Mesothelial cell of epicardium (in vitro differentiated cells): ENCODE data around the gene LMAN2. TPM values are rescaled to one million over a fixed set of nuclear protein-coding genes. Genes with fewer than 3 reads are reported as not detected.

ENCODE experiments used
- DNase-seq, 2 experiments: peaks; one replicate each; pipeline ENCODE4 v3.0.0; 2021; ENCODE audit warnings: low spot score in 2 of 2; ENCODE audit not compliant: unreplicated experiment in 2 of 2
- H3K27ac Mint-ChIP-seq: 2 replicates; pipeline ENCODE4 v1.8.0; 2021; ENCODE audit warnings: mixed read lengths
- H3K27me3 Mint-ChIP-seq: 2 replicates; pipeline ENCODE4 v1.8.0; 2021; ENCODE audit warnings: low read depth, mixed read lengths
- H3K36me3 Mint-ChIP-seq: 2 replicates; pipeline ENCODE4 v1.8.0; 2021; ENCODE audit warnings: mixed read lengths
- H3K4me1 Mint-ChIP-seq: 2 replicates; pipeline ENCODE4 v1.8.0; 2021; ENCODE audit warnings: mixed read lengths
- H3K4me3 Mint-ChIP-seq: 2 replicates; pipeline ENCODE4 v1.8.0; 2021; ENCODE audit warnings: mild to moderate bottlenecking, moderate library complexity, mixed read lengths
- H3K9me3 Mint-ChIP-seq: 2 replicates; pipeline ENCODE4 v1.8.0; 2021; ENCODE audit warnings: mixed read lengths
- total RNA-seq: library from RNA; stranded (reverse); gene quantifications from 3 replicates; pipeline ENCODE4 v1.2.1, GENCODE V29; 2021
- TF ChIP-seq, protein P1 (sequence below): fragments of 200-600 bp; sonication (generic); IDR thresholded peaks from one replicate; pipeline ENCODE4 v1.5.0; 2021; ENCODE audit warnings: antibody characterized with exemption; ENCODE audit not compliant: unreplicated experiment

The LMAN2 gene
- total RNA-seq, 1 donor from 2014 or later: 85.4 TPM

DNA sequence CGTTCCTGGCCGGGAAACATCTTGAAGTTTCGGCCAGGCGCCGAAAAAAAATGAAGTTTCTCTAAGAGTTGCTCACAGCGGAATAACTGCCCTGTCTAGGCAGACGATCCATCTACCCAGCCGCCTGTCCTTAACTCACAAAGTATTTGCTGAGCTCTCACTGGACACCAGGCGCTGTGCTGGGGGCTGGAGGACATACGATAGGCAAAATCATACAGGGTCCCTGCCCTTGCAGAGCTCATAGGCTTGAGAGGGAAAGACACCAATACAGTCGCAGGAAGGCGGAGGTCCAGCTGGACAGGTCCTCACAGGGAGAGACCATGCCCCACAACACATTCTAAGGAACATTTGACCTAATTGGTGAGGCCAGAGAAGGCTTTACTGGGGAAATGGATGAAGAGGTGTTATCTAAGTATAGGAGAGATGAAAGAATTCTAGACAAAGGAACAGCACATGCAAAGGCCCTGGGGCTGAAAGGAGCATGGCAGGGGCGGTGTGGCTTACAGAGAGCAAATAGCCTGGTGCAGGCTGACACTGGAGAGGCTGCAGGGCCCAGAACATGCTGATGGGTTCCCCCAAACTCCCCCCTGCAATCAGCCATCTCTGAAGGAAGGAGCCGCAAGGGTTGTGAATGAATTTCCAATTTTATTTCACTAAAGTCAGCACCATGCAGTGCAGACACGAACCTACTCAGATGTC, 37.8 kb downstream of the LMAN2 start:
- peaks cover 1% of the 10 kb centered on the region for H3K36me3 Mint-ChIP-seq
- TF ChIP-seq, protein P1, sequence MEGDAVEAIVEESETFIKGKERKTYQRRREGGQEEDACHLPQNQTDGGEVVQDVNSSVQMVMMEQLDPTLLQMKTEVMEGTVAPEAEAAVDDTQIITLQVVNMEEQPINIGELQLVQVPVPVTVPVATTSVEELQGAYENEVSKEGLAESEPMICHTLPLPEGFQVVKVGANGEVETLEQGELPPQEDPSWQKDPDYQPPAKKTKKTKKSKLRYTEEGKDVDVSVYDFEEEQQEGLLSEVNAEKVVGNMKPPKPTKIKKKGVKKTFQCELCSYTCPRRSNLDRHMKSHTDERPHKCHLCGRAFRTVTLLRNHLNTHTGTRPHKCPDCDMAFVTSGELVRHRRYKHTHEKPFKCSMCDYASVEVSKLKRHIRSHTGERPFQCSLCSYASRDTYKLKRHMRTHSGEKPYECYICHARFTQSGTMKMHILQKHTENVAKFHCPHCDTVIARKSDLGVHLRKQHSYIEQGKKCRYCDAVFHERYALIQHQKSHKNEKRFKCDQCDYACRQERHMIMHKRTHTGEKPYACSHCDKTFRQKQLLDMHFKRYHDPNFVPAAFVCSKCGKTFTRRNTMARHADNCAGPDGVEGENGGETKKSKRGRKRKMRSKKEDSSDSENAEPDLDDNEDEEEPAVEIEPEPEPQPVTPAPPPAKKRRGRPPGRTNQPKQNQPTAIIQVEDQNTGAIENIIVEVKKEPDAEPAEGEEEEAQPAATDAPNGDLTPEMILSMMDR: no peak
- no peak for DNase-seq
- peaks cover 17% of the 10 kb centered on the region for H3K4me1 Mint-ChIP-seq
- no peaks in the 10 kb centered on the region for H3K9me3 Mint-ChIP-seq
- no peak overlapping the region for H3K4me3 Mint-ChIP-seq
- no peak overlapping the region for H3K27ac Mint-ChIP-seq
- no peaks in the 10 kb centered on the region for H3K27me3 Mint-ChIP-seq

DNA sequence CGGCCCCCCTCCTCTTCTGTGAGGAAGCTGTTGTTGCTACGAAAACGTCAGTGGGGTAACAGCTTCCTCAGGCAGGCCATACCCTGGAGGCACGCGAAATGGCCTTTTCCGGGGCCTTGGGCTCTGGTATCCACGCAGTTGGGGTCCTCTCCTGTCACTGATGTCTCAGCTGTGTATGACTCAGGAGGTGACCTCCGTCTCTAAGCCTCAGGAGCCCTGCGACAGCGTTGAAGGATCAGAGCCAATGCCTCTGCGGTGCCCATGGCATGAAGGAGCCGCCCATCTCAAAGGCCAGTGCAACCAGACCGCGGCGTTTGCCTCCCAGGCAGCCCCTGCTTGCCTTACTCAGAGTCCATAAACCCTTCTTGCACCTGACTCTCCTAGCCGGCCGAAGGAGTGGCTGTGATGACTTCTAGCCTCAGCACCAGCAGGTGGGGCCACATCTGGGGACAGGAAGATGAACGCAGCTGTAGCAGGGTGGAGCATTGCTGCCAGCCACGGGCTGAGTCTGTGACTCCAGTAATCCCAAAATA, 38.8 kb downstream of the LMAN2 start:
- TF ChIP-seq, protein P1: no peak
- H3K27ac Mint-ChIP-seq: no peak overlapping the region

DNA sequence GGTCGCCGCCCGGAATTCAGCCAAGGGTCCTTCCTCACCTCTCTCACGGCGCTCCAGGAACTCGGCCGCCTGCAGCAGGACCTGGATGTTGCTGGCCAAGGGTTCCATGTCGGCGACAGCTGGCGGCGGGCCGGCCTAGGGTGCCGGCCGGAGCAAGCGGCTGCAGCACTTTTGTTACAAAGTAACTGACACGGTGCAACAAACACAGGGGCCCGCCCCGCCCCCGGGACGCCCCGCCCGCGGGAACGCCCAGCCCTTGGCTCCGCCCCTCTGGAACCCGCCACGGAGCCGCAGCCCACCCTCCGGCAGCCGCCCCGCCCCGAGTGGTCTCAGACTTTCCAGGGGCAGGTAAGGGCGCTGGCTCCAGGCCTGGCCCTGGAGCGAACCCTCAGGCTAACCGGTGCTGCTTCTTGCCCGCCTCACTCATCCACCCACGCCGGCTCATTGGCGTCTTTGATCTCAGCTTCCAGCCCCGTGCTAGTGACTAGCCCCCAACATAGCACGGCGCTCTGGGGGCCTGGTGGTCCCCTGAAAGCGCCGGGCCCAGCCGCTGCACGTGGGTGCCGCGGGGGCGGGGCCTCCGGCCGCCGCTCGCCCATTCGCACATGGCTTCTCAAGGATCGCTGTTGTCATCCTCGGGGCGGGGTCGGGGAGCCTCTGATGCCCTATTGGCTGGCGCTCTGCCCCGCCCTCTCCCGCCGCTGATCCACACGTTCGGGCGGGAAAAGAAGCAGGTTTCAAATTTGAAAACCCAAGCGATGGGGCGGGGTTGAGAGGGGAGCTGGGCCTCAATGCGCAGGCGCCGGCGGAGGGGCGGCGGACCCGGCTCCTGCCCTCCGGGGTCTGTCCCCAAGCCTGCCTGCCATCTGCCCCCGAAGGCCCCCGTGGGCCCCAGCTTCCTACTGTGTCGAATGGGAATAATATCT, 39.5 kb downstream of the LMAN2 start, which contains the start of gene MXD3:
Gene MXD3 (minus strand): TSS at position 176 of the 926 bp plus-strand sequence. CDS start 68 bp downstream, at position 108.
- Mint-ChIP-seq H3K9me3 (no peaks in the 10 kb centered on the region), H3K27ac (peak within 1 kb of the TSS; percentile 79), H3K4me3 (peak within 1 kb of the TSS; percentile 79), H3K4me1 (peaks cover 17% of the 10 kb centered on the region), H3K36me3 (peaks cover 2% of the 10 kb centered on the region), H3K27me3 (no peaks in the 10 kb centered on the region)
- TF ChIP-seq, protein P1: no peak
- DNase-seq: peak; percentile 95 to 96

More for the DNA sequence above, 38.8 kb downstream of the LMAN2 start:
- Mint-ChIP-seq H3K4me3 (peak overlapping the region; percentile 79), H3K9me3 (no peaks in the 10 kb centered on the region), H3K4me1 (peaks cover 17% of the 10 kb centered on the region), H3K27me3 (no peaks in the 10 kb centered on the region), H3K36me3 (peaks cover 1% of the 10 kb centered on the region)
- DNase-seq: no peak

DNA sequence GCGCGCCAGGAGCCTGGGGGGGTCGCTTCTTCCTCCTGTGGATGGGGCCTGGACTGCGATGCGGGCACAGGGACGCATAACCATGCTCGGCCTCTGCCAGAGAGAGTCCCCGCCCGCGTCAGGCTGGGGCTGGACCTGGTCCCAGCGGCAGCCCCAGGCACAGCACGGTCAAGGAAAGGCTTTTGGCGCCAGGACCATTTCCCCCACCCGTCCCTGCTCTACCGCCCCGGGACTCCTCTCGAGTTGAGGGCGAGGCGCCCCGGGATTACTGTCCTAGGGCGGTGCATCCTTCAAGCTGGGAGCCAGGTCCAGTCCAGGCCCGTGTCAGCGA, 40.1 kb downstream of the LMAN2 start:
- Mint-ChIP-seq H3K27me3 (no peaks in the 10 kb centered on the region), H3K36me3 (peaks cover 7% of the 10 kb centered on the region), H3K9me3 (no peaks in the 10 kb centered on the region), H3K4me1 (peaks cover 17% of the 10 kb centered on the region), H3K4me3 (peak overlapping the region; percentile 79), H3K27ac (peak overlapping the region; percentile 43)
- TF ChIP-seq, protein P1: no peak
- DNase-seq: no peak

DNA sequence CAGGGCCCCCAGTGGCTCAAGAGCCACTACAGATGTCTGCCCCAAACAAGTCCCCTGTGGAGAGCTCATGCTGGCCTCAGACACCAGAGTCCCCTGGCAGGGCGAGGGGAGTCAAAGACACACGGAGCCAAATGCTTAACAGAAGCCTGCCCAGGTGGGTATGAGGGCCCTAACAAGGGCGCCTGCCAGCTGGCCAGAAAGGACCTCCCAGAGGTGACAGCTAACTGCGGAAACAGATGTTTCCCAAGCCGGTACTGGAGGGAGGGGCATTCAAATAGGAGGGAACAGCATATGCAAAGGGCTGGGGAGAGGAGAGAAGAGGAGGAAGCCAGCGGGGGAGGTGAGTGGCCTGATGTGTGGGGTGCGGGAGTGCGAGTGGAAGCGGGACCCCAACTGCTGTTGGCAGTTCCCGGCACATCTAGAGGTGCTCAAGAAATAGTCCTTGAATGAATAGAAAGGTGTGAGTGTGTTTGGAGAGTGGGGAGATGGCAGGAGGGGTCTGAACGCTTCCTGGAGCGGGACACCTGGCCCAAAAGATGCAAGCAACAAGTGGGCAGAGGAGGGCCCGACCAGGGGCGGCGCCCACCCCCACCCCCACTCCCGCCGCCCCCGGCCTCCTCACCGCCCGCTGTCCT, 40.6 kb downstream of the LMAN2 start:
- Mint-ChIP-seq H3K4me3 (peak overlapping the region; percentile 79), H3K27ac (peak overlapping the region; percentile 79), H3K9me3 (no peaks in the 10 kb centered on the region), H3K36me3 (peaks cover 10% of the 10 kb centered on the region), H3K27me3 (no peaks in the 10 kb centered on the region), H3K4me1 (peaks cover 17% of the 10 kb centered on the region)
- DNase-seq: no peak
- TF ChIP-seq, protein P1: no peak
